ENCODE results near the gene CFAP91.
A peak's percentile ranks its signal among the peaks of the same experiment; 100 is the strongest.
"Not testable (repeated sequence)": the region's sequence is repeated elsewhere in the genome, so short reads cannot be mapped to it uniquely, and the experiment has no call there.

The CFAP91 gene

DNA sequence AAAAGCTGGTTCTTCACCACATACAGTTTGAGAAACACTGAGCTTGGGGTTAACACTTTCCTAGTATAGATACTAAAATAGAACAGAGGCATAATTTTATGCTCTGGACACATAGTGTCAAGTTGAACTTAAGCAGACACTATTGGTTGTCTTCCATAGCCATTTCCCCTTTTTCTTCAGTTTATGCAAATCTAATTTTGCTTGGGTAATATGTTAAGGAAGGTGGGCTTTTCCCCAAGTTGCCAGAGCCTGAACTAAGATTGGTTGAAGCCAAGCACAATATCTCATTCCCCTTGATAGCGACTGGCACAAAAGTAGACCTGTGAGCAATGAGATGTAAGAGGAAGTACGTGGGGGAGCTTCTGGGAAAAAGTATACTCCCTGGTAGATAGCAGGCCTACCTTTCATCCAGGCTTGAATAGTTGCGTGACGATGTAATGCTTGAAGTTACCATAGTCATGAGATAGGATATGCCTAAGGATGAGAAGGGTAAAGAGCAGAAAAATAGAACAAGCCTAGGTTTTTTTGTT is 37.9 kb upstream of the CFAP91 start:
- WGBS (ENCODE audit: insufficient coverage, insufficient read length), result no CpG with 5 or more reads among the region's 4 CpGs
- Histone ChIP-seq H3K27ac (ENCODE audit: low read length) (no peak overlapping the region), H3K27me3 (ENCODE audit: control insufficient read depth, insufficient read depth, low read length) (no peaks in the 10 kb centered on the region), H3K9me3 (ENCODE audit: control insufficient read depth, insufficient read depth, low read length) (no peaks in the 10 kb centered on the region), H3K36me3 (ENCODE audit: control insufficient read depth, insufficient read depth, low read length) (no peaks in the 10 kb centered on the region), H3K4me1 (ENCODE audit: control insufficient read depth, insufficient read depth, low read length) (no peaks in the 10 kb centered on the region), H3K4me3 (ENCODE audit: low read length) (no peak overlapping the region)
- DNase-seq (ENCODE audit: low read depth, low spot score), result no peak

GRCh38 chr3:119665954-119666559 is 36.8 kb upstream of the CFAP91 start:
- no peaks in the 10 kb centered on the region for H3K4me1 ChIP-seq (ENCODE audit: control insufficient read depth, insufficient read depth, low read length)
- no peak for DNase-seq (ENCODE audit: low read depth, low spot score)
- H3K9me3 ChIP-seq (ENCODE audit: control insufficient read depth, insufficient read depth, low read length), result no peaks in the 10 kb centered on the region
- H3K36me3 ChIP-seq (ENCODE audit: control insufficient read depth, insufficient read depth, low read length), result no peaks in the 10 kb centered on the region
- no peak overlapping the region for H3K27ac ChIP-seq (ENCODE audit: low read length)
- H3K27me3 ChIP-seq (ENCODE audit: control insufficient read depth, insufficient read depth, low read length), result no peaks in the 10 kb centered on the region
- no CpG with 5 or more reads among the region's 6 CpGs for WGBS (ENCODE audit: insufficient coverage, insufficient read length)
- no peak overlapping the region for H3K4me3 ChIP-seq (ENCODE audit: low read length)

DNA sequence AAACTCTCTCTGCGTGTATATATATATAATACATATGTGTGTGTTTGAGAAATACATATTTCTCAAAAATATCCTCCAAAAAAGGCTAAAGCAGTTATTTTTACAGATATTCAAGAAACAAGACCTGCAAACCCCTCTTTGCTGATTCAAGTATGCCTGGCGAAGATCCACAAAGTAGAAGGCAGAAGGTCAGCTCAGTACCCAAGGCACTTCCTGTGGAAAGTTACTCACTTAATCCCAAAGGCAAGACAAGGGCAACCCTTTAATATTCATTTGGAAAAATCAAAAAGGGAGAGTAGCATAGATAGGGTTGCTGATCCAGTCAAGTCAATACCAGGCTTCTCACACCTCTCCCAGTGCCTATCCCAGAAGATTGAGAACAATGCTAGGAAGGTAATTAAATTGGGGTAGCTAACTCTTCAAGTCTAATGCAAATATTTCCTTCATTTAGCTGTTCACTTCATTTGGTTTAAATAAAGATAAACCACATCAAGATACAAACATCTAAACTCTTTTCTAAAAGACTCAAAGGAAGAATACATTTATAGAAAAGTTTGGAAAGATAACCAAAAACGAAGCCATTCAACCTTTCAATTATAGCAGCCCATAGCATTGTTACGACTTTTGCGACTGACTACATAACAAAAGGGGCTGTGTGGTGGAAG is 32.8 kb upstream of the CFAP91 start:
- Histone ChIP-seq H3K4me1 (ENCODE audit: control insufficient read depth, insufficient read depth, low read length) (no peaks in the 10 kb centered on the region), H3K4me3 (ENCODE audit: low read length) (no peak overlapping the region), H3K36me3 (ENCODE audit: control insufficient read depth, insufficient read depth, low read length) (peaks cover 11% of the 10 kb centered on the region), H3K9me3 (ENCODE audit: control insufficient read depth, insufficient read depth, low read length) (no peaks in the 10 kb centered on the region), H3K27ac (ENCODE audit: low read length) (no peak overlapping the region), H3K27me3 (ENCODE audit: control insufficient read depth, insufficient read depth, low read length) (no peaks in the 10 kb centered on the region)
- no CpG with 5 or more reads among the region's 5 CpGs for WGBS (ENCODE audit: insufficient coverage, insufficient read length)
- DNase-seq (ENCODE audit: low read depth, low spot score), result no peak

- Histone ChIP-seq H3K27ac (ENCODE audit: low read length) (no peak overlapping the region), H3K9me3 (ENCODE audit: control insufficient read depth, insufficient read depth, low read length) (no peaks in the 10 kb centered on the region), H3K27me3 (ENCODE audit: control insufficient read depth, insufficient read depth, low read length) (no peaks in the 10 kb centered on the region), H3K4me3 (ENCODE audit: low read length) (no peak overlapping the region), H3K36me3 (ENCODE audit: control insufficient read depth, insufficient read depth, low read length) (peaks cover 11% of the 10 kb centered on the region), H3K4me1 (ENCODE audit: control insufficient read depth, insufficient read depth, low read length) (no peaks in the 10 kb centered on the region)
- DNase-seq (ENCODE audit: low read depth, low spot score), result no peak
- WGBS (ENCODE audit: insufficient coverage, insufficient read length), result no CpG with 5 or more reads among the region's 2 CpGs
These were observed 30.0 kb upstream of the CFAP91 start for GRCh38 chr3:119672776-119673175.

GRCh38 chr3:119673875-119674274 is 28.9 kb upstream of the CFAP91 start:
- H3K4me3 ChIP-seq (ENCODE audit: low read length), result no peak overlapping the region
- no peak overlapping the region for H3K27ac ChIP-seq (ENCODE audit: low read length)
- no peaks in the 10 kb centered on the region for H3K9me3 ChIP-seq (ENCODE audit: control insufficient read depth, insufficient read depth, low read length)
- no peaks in the 10 kb centered on the region for H3K27me3 ChIP-seq (ENCODE audit: control insufficient read depth, insufficient read depth, low read length)
- no peak for DNase-seq (ENCODE audit: low read depth, low spot score)
- H3K36me3 ChIP-seq (ENCODE audit: control insufficient read depth, insufficient read depth, low read length), result peaks cover 11% of the 10 kb centered on the region
- H3K4me1 ChIP-seq (ENCODE audit: control insufficient read depth, insufficient read depth, low read length), result no peaks in the 10 kb centered on the region
- WGBS (ENCODE audit: insufficient coverage, insufficient read length), result no CpG with 5 or more reads among the region's 18 CpGs

DNA sequence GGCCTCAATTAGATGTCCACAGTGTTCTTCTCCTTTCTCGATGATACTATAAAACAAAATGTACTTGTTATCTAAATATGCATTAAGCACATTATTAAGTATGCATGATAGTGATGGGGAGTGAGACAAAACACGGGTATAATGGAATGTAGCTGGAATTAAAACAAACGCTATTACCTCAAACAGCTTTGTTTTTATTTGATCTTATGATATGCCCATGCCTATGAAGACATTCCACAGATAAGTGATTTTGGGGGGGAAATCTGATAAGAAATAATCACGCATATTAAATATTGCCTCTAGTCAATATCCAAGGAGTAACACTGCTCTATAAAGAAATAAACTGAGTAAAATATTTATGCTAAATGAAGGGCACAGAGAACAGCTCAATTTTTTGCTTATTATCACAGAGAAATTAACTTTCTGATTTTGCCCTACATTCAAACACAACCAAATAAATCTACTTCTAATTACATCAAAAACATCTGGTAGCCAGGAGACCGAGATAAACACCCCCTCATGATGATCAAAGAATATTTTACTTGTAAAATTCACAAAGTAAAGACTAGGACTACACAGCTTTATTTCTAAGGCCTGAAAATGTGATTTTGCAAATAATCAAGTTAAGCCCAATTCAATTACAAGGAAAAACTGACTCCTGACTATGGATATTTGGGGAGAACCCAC is 27.5 kb upstream of the CFAP91 start:
- no peaks in the 10 kb centered on the region for H3K27me3 ChIP-seq (ENCODE audit: control insufficient read depth, insufficient read depth, low read length)
- H3K27ac ChIP-seq (ENCODE audit: low read length), result no peak overlapping the region
- H3K4me1 ChIP-seq (ENCODE audit: control insufficient read depth, insufficient read depth, low read length), result no peaks in the 10 kb centered on the region
- WGBS (ENCODE audit: insufficient coverage, insufficient read length), result no CpG with 5 or more reads among the region's 5 CpGs
- no peak overlapping the region for H3K4me3 ChIP-seq (ENCODE audit: low read length)
- DNase-seq (ENCODE audit: low read depth, low spot score), result no peak
- no peaks in the 10 kb centered on the region for H3K9me3 ChIP-seq (ENCODE audit: control insufficient read depth, insufficient read depth, low read length)
- peaks cover 11% of the 10 kb centered on the region for H3K36me3 ChIP-seq (ENCODE audit: control insufficient read depth, insufficient read depth, low read length)

GRCh38 chr3:119676020-119676419 is 26.8 kb upstream of the CFAP91 start:
- no peaks in the 10 kb centered on the region for H3K4me1 ChIP-seq (ENCODE audit: control insufficient read depth, insufficient read depth, low read length)
- DNase-seq (ENCODE audit: low read depth, low spot score), result no peak
- WGBS (ENCODE audit: insufficient coverage, insufficient read length), result no CpG with 5 or more reads among the region's 1 CpG
- H3K27me3 ChIP-seq (ENCODE audit: control insufficient read depth, insufficient read depth, low read length), result no peaks in the 10 kb centered on the region
- H3K27ac ChIP-seq (ENCODE audit: low read length), result no peak overlapping the region
- H3K9me3 ChIP-seq (ENCODE audit: control insufficient read depth, insufficient read depth, low read length), result no peaks in the 10 kb centered on the region
- H3K4me3 ChIP-seq (ENCODE audit: low read length), result no peak overlapping the region; the same call in 1 of the 2 replicates
- peaks cover 11% of the 10 kb centered on the region for H3K36me3 ChIP-seq (ENCODE audit: control insufficient read depth, insufficient read depth, low read length)

DNA sequence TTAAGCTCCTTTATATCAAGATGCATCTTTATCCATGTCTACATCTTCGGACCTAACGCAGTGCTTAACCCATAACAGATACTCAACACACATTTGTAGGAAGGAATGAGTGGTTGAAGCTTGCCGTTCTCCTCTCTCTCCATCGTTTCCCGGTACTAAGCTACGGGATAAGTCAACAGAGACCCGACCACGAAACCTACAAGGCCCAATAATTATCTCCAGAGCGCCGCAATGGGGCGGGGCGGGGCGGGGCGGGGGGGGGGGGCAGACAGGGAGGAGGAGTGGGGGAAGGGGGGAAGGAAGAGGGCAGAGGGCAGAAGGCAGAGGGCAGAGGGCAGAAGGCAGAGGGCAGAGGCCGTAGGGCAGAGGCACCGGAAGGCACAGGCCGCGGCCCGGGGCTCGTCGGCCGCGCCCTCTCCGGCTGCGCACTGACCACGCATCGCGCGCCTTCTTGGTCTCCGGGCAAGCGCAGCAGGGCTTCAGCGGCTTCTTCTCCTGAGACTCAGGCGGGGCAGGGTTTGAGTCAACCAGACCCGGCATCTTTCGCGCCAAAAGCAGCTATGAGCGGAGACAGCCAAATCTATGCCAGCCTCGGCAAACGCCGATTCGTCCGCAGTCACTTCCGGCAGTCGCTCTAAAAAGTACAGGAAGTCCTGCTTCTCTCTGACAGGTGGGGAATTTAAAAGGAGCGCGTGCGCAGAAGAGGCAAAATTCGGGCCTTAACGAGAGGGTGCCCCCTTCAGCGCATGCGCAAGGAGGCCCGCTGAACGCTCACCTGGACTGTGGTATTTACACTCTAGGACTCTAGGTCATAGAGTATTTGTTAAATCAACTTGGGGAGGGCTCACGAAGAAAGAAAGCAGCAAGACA is 25.8 kb upstream of the CFAP91 start, which contains the start of gene COX17:
Gene COX17 (minus strand): TSS at position 636 of the 870 bp plus-strand sequence. CDS start 96 bp downstream, at position 540.
- H3K27me3 ChIP-seq (ENCODE audit: control insufficient read depth, insufficient read depth, low read length), result no peaks in the 10 kb centered on the region
- H3K36me3 ChIP-seq (ENCODE audit: control insufficient read depth, insufficient read depth, low read length), result peaks cover 11% of the 10 kb centered on the region
- no CpG with 5 or more reads among the region's 54 CpGs for WGBS (ENCODE audit: insufficient coverage, insufficient read length)
- peak within 1 kb of the TSS; percentile 84 for H3K4me3 ChIP-seq (ENCODE audit: low read length)
- H3K9me3 ChIP-seq (ENCODE audit: control insufficient read depth, insufficient read depth, low read length), result no peaks in the 10 kb centered on the region
- no peak within 1 kb of the TSS for H3K27ac ChIP-seq (ENCODE audit: low read length)
- peak; percentile 87 for DNase-seq (ENCODE audit: low read depth, low spot score)
- no peaks in the 10 kb centered on the region for H3K4me1 ChIP-seq (ENCODE audit: control insufficient read depth, insufficient read depth, low read length)

- H3K4me1 ChIP-seq (ENCODE audit: control insufficient read depth, insufficient read depth, low read length), result no peaks in the 10 kb centered on the region
- peak overlapping the region; percentile 84; the same call in 1 of the 2 replicates for H3K4me3 ChIP-seq (ENCODE audit: low read length)
- no peak overlapping the region for H3K27ac ChIP-seq (ENCODE audit: low read length)
- H3K36me3 ChIP-seq (ENCODE audit: control insufficient read depth, insufficient read depth, low read length), result peaks cover 11% of the 10 kb centered on the region
- no peaks in the 10 kb centered on the region for H3K27me3 ChIP-seq (ENCODE audit: control insufficient read depth, insufficient read depth, low read length)
- no CpG with 5 or more reads among the region's 6 CpGs for WGBS (ENCODE audit: insufficient coverage, insufficient read length)
- no peaks in the 10 kb centered on the region for H3K9me3 ChIP-seq (ENCODE audit: control insufficient read depth, insufficient read depth, low read length)
- DNase-seq (ENCODE audit: low read depth, low spot score), result no peak
These were observed 25.2 kb upstream of the CFAP91 start for GRCh38 chr3:119677641-119677934.

DNA sequence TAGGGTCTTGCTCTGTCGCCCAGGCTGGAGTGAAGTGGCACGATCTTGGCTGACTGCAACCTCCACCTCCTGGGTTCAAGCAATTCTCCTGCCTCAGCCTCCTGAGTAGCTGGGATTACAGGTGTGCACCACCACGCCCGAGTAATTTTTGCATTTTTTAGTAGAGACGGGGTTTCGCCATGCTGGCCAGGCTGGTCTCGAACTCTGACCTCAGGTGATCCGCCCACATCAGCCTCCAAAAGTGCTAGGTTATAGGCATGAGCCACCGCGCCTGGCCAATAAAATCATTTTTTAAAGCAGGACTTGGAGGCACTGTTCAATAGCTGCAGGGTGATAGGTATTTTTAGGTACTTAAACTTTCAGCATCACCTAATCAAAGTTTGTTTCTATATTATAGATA is 24.6 kb upstream of the CFAP91 start:
- H3K4me1 ChIP-seq (ENCODE audit: control insufficient read depth, insufficient read depth, low read length); H3K27me3 ChIP-seq (ENCODE audit: control insufficient read depth, insufficient read depth, low read length); H3K36me3 ChIP-seq (ENCODE audit: control insufficient read depth, insufficient read depth, low read length); DNase-seq (ENCODE audit: low read depth, low spot score); H3K4me3 ChIP-seq (ENCODE audit: low read length); H3K27ac ChIP-seq (ENCODE audit: low read length); H3K9me3 ChIP-seq (ENCODE audit: control insufficient read depth, insufficient read depth, low read length): not testable (repeated sequence)
- no CpG with 5 or more reads among the region's 10 CpGs for WGBS (ENCODE audit: insufficient coverage, insufficient read length)

Data from iPS DF 6.9 (cell line).